Measurements from ENCODE around the gene AK5.

DNA sequence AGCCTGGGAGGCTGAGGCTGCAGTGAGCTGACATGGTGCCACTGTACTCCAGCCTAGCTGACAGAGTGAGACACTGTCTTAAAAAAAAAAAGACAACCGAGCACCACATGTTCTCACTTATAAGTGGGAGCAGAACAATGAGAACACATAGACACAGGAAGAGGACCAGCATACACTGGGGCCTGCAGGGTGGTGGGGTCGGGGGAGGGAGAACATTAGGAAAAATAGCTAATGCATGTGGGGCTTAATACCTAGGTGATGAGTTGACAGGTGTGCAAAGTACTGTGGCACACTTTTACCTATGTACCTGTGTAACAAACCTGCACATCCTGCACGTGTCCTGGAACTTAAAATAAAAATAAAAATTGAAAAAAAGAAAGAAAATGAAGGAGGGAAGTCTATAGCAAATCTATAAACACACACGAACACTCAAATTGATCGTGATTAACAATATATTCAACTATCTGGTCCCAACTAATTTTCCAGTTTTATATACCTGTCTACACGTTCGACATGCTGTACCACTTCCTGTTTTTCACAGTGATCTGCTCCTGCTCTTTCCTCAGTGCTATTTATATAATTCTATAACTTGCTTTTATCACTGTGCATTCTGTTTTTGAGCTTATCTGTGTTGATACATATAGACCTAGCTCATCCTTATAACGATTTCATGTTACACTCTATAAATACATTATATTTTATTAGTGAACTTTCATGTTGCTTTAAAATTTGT is 27.2 kb downstream of the AK5 start:
- TF ChIP-seq, protein P1, sequence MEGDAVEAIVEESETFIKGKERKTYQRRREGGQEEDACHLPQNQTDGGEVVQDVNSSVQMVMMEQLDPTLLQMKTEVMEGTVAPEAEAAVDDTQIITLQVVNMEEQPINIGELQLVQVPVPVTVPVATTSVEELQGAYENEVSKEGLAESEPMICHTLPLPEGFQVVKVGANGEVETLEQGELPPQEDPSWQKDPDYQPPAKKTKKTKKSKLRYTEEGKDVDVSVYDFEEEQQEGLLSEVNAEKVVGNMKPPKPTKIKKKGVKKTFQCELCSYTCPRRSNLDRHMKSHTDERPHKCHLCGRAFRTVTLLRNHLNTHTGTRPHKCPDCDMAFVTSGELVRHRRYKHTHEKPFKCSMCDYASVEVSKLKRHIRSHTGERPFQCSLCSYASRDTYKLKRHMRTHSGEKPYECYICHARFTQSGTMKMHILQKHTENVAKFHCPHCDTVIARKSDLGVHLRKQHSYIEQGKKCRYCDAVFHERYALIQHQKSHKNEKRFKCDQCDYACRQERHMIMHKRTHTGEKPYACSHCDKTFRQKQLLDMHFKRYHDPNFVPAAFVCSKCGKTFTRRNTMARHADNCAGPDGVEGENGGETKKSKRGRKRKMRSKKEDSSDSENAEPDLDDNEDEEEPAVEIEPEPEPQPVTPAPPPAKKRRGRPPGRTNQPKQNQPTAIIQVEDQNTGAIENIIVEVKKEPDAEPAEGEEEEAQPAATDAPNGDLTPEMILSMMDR (IDR thresholded peaks at IDR 0.05): no peak
- TF ChIP-seq POLR2A (IDR thresholded peaks at IDR 0.05): no peak

Measured in prostate gland (tissue), 2 donors.